GM12875 (cell line): ENCODE results near the gene ERMARD.

ENCODE experiments used
- H3K4me3 ChIP-seq: one replicate; pipeline ENCODE4 v1.5.1; 2011; ENCODE audit warnings: low read depth, low read length, control low read depth
- CTCF ChIP-seq: IDR thresholded peaks from 2 replicates; pipeline ENCODE4 v1.5.1; 2011; ENCODE audit warnings: low read depth, mild to moderate bottlenecking, control low read depth, inconsistent platforms, low read length, moderate library complexity, borderline replicate concordance; ENCODE audit not compliant: insufficient read depth

The ERMARD gene

GRCh38 chr6:169783971-169784820 lies 32.8 kb downstream of the ERMARD start:
- no peak for TF ChIP-seq CTCF

GRCh38 chr6:169784821-169785340 lies 33.5 kb downstream of the ERMARD start:
- TF ChIP-seq CTCF = no peak
- H3K4me3 ChIP-seq = no peak overlapping the region

More at GRCh38 chr6:169783971-169784820, 32.8 kb downstream of the ERMARD start:
- H3K4me3 ChIP-seq = no peak overlapping the region

- no peak for TF ChIP-seq CTCF
- H3K4me3 ChIP-seq = no peak overlapping the region
Observed at GRCh38 chr6:169785566-169785965, 34.1 kb downstream of the ERMARD start.

DNA sequence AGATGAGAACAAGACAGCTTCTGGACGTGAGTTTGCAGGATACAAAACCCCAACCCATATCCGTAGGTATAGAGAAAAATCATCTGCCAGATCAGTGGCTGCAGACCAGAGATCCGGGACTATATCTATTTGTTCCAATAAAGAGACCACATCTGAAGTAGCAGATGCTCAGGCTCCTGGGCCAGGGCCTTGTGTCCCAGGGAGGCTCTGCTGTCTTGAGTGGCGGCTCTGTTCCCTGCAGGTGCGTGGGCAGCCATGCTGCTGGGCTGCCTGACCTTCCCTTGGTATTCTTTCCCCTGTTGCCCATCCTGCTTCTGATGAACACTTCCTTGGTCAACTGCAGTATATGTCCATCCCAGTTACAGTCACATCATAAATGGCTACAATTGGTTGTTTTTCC lies 34.9 kb downstream of the ERMARD start:
- no peak overlapping the region for H3K4me3 ChIP-seq
- TF ChIP-seq CTCF = no peak

GRCh38 chr6:169787797-169788196 lies 36.4 kb downstream of the ERMARD start:
- H3K4me3 ChIP-seq = no peak overlapping the region
- no peak for TF ChIP-seq CTCF

GRCh38 chr6:169788809-169789145 lies 37.4 kb downstream of the ERMARD start:
- H3K4me3 ChIP-seq = no peak overlapping the region
- TF ChIP-seq CTCF = no peak
